Measurements from ENCODE around the gene RAD51D.
A peak's percentile ranks its signal among the peaks of the same experiment; 100 is the strongest.
"Not testable (repeated sequence)": the region's sequence is repeated elsewhere in the genome, so short reads cannot be mapped to it uniquely, and the experiment has no call there.

Gene RAD51D

DNA sequence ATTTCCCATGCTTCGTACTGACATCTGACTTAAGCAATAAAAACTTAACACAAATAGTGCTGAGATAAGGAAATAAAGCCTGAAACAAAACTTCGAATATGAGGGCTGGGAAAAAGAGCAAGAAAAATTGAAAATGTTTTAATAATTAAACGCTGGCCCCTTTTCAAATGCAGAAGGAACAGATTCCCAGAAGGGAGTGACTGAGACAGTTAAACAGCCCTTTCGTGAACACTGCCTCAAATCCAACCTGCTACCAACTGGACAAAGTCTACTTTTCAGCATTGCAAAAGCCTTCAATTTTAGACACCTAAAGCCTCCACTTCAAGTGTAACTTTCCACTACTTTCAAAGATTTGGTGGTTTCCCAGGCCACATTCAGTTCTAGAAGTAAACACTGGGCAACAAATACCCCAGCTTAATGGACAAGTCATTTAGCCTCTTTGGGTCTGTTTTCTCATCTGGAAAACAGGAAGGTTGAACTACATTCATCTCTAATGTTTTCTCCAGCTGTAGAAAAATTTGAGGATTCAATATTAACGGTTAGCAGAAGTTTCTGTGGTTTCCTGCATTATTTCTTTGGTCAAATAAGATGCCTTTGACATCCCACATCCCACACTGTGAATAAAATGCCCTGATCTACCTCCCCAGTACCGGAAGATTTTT, 68.0 kb downstream of the RAD51D start:
- Histone ChIP-seq H3K9me3 (no peaks in the 10 kb centered on the region), H3K27me3 (no peaks in the 10 kb centered on the region), H3K4me3 (ENCODE audit: low read depth, low read length) (no peak overlapping the region), H3K4me1 (peaks cover 5% of the 10 kb centered on the region; the same call in 1 of the 2 replicates), H3K36me3 (no peaks in the 10 kb centered on the region)
- TF ChIP-seq, protein P1, sequence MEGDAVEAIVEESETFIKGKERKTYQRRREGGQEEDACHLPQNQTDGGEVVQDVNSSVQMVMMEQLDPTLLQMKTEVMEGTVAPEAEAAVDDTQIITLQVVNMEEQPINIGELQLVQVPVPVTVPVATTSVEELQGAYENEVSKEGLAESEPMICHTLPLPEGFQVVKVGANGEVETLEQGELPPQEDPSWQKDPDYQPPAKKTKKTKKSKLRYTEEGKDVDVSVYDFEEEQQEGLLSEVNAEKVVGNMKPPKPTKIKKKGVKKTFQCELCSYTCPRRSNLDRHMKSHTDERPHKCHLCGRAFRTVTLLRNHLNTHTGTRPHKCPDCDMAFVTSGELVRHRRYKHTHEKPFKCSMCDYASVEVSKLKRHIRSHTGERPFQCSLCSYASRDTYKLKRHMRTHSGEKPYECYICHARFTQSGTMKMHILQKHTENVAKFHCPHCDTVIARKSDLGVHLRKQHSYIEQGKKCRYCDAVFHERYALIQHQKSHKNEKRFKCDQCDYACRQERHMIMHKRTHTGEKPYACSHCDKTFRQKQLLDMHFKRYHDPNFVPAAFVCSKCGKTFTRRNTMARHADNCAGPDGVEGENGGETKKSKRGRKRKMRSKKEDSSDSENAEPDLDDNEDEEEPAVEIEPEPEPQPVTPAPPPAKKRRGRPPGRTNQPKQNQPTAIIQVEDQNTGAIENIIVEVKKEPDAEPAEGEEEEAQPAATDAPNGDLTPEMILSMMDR (IDR thresholded peaks at IDR 0.05; ENCODE audit: low read depth, low read length): no peak
- no peak for DNase-seq

DNA sequence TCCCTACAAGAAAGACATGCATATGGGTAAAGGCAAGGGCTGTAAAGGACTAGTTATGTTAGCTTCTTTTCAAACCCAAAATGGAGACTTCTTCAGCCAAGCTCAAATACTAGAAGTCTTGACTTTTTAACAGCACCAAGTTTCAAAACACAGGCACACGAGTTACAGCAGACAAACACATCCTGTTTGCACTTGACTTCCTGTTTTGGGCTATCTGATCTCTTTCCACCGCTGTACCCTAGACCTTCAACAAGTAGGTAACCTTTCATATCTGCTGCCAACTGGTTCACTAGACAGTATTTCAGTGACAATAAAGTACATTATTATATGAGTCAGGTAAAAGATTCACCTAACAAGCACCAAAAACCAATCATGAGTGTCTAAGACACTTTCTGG, 68.5 kb downstream of the RAD51D start:
- H3K27me3 ChIP-seq: no peaks in the 10 kb centered on the region
- DNase-seq: no peak
- H3K4me1 ChIP-seq: peaks cover 5% of the 10 kb centered on the region; the same call in 1 of the 2 replicates
- no peaks in the 10 kb centered on the region for H3K9me3 ChIP-seq
- no peak overlapping the region for H3K4me3 ChIP-seq (ENCODE audit: low read depth, low read length)
- TF ChIP-seq, protein P1 (IDR thresholded peaks at IDR 0.05; ENCODE audit: low read depth, low read length): no peak
- no peaks in the 10 kb centered on the region for H3K36me3 ChIP-seq

DNA sequence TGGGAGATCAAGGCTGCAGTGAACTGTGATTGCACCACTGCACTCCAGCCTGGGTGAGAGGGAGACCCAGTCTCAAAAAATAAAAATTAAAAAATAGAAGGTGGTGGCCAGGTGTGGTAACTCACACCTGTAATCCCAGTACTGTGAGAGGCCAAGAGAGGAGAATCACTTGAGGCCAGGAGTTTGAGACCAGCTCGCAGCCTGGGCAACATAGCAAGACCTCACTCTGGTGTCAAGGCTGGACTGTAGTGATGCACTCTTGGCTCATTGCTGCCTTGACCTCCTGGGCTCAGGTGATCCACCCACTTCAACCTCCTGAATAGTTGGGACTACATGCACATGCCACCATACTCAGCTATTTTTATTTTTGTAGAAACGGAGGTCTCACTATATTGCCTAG, 69.5 kb downstream of the RAD51D start:
- no peaks in the 10 kb centered on the region for H3K36me3 ChIP-seq
- no peak overlapping the region for H3K4me3 ChIP-seq (ENCODE audit: low read depth, low read length)
- no peaks in the 10 kb centered on the region for H3K9me3 ChIP-seq
- no peaks in the 10 kb centered on the region for H3K27me3 ChIP-seq
- TF ChIP-seq, protein P1 (IDR thresholded peaks at IDR 0.05; ENCODE audit: low read depth, low read length): no peak
- peaks cover 5% of the 10 kb centered on the region; the same call in 1 of the 2 replicates for H3K4me1 ChIP-seq
- no peak for DNase-seq

DNA sequence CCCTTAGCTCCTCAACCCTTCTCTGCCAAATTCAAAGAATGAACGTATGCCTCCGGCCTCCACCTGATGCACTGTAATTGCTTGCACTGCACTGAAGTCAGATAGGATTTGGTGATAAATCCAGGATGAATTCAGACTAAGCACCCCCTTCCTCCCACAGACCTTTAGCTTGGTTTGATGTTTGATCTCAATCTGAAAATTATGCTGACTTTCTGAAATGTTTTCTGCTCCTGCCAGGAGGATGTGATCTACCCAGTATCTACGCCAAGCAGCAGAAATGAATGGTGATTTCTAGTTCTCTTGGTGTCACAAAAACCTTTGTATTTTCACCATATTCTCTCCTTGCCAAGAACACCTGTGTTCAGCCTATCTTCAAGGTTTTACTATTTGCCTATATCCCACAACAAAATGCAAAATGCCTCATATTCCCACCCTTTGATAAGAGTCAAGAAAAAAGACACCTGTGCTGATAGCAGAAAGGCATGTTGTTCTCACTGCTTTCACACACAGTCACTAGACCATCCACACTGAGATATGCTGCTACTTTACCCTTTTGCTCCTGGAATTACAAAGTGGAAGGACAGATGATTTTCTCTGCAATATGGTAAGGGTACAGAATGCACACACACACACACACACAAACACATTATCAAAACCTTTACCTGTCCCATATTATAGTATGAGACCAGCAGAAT, 70.8 kb downstream of the RAD51D start:
- Histone ChIP-seq H3K4me3 (ENCODE audit: low read depth, low read length) (no peak overlapping the region), H3K9me3 (no peaks in the 10 kb centered on the region), H3K4me1 (peaks cover 5% of the 10 kb centered on the region; the same call in 1 of the 2 replicates), H3K36me3 (no peaks in the 10 kb centered on the region), H3K27me3 (no peaks in the 10 kb centered on the region)
- DNase-seq: no peak
- TF ChIP-seq, protein P1 (IDR thresholded peaks at IDR 0.05; ENCODE audit: low read depth, low read length): no peak

DNA sequence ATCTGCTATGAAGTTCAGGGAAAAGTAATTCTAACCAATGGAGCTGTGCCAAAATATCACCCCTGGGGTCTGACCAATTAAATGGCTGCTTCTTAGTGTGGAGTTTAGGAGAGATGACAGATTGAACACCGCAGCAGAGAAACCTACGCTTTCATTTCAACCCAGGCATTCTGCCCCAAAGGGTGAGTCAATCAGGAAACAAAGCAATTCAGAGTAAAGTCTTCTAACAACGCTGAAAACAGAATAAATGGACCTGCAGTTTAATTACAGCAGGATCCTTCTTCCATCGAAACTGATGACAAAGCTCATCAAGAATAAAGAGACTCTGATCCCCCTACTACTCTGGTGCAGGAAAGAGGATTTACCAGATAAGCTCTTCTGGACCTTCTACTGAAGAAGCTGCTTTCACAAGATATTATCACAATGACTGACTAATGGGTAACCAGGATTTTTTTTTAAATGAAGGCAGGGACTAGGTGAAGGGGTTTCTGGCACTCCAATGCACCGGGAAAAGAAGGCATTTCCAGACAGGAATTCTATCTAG, 72.8 kb downstream of the RAD51D start:
- H3K4me3 ChIP-seq (ENCODE audit: low read depth, low read length): peak overlapping the region; percentile 46
- H3K36me3 ChIP-seq: no peaks in the 10 kb centered on the region
- H3K4me1 ChIP-seq: peaks cover 5% of the 10 kb centered on the region; the same call in 1 of the 2 replicates
- H3K27me3 ChIP-seq: no peaks in the 10 kb centered on the region
- H3K9me3 ChIP-seq: no peaks in the 10 kb centered on the region
- peak; percentile 24 for DNase-seq
- TF ChIP-seq, protein P1 (IDR thresholded peaks at IDR 0.05; ENCODE audit: low read depth, low read length): no peak

DNA sequence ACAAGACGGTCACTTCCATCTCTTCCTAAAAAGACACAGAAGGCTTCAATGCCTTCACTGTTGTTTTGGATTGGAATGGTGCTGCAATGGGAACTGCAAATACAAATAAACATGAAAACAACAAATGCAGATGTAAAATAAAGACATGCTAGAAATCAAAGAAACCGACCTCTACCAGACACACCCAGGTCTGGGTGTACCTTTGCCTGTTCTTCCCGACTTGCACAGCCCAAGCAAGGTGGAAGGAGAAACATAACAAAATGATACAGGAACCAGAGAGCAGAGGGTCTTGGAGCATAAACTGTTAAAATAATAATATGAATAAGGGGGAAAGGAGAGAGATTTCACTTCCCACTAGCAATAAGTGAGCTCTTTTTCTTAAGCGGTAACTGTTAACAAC, 73.4 kb downstream of the RAD51D start:
- TF ChIP-seq, protein P1 (IDR thresholded peaks at IDR 0.05; ENCODE audit: low read depth, low read length): no peak
- Histone ChIP-seq H3K9me3 (no peaks in the 10 kb centered on the region), H3K27me3 (no peaks in the 10 kb centered on the region), H3K36me3 (no peaks in the 10 kb centered on the region), H3K4me3 (ENCODE audit: low read depth, low read length) (peak overlapping the region; percentile 46; the same call in 1 of the 2 replicates), H3K4me1 (peaks cover 5% of the 10 kb centered on the region; the same call in 1 of the 2 replicates)
- DNase-seq: no peak

DNA sequence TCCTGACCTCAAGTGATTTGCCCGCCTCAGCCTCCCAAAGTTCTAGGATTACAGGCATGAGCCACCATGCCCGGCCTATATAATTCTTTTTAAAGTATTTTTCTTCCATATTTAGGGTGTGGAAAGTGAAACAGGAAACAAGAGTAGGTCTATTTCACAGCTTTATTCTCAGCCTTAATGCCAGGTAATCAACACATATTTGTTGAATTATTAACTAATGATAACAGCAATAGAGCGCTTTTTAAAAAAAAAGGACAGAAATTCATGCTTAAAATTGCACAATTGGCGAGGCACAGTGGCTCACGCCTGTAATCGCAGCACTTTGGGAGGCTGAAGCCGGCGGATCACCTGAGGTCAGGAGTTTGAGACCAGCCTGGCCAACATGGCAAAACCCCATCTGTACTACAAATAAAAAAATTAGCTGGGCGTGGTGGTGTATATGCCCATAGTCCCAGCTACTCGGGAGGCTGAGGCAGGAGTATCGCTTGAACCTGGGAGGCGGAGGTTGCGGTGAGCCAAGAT, 74.1 kb downstream of the RAD51D start:
- DNase-seq; H3K4me3 ChIP-seq (ENCODE audit: low read depth, low read length); H3K27me3 ChIP-seq; H3K36me3 ChIP-seq; H3K9me3 ChIP-seq; H3K4me1 ChIP-seq: not testable (repeated sequence)

All from BE2C (cell line).